ENCODE measurements around the gene BAZ2B. TPM values are rescaled to one million over a fixed set of nuclear protein-coding genes. Genes with fewer than 3 reads are reported as not detected.

The BAZ2B gene
- total RNA-seq, 2 experiments from 2014 or later, result 8.1 to 8.4 TPM

GRCh38 chr2:159442159-159442852 lies 174.0 kb downstream of the BAZ2B start:
- intact Hi-C loops (cut with DNase I, micrococcal nuclease), result no loop called here
- CTCF ChIA-PET, result no interaction called here
- POLR2A ChIA-PET, result no interaction called here
- H3K27me3 Mint-ChIP-seq, result no peaks in the 10 kb centered on the region
- no peak overlapping the region for H3K4me3 Mint-ChIP-seq
- DNase-seq, result no peak
- no peaks in the 10 kb centered on the region for H3K9me3 Mint-ChIP-seq (ENCODE audit: low read depth)
- no peak for ATAC-seq
- no peaks in the 10 kb centered on the region for H3K4me1 Mint-ChIP-seq
- H3K27ac Mint-ChIP-seq, result no peak overlapping the region
- peaks cover 28% of the 10 kb centered on the region for H3K36me3 Mint-ChIP-seq (ENCODE audit: low read depth)

GRCh38 chr2:159441182-159441581 lies 175.2 kb downstream of the BAZ2B start:
- H3K4me3 Mint-ChIP-seq, result no peak overlapping the region
- ATAC-seq, result no peak
- H3K4me1 Mint-ChIP-seq, result no peaks in the 10 kb centered on the region
- H3K27me3 Mint-ChIP-seq, result no peaks in the 10 kb centered on the region
- no peak for DNase-seq
- POLR2A ChIA-PET, result no interaction called here
- peaks cover 23% of the 10 kb centered on the region for H3K36me3 Mint-ChIP-seq (ENCODE audit: low read depth)
- CTCF ChIA-PET, result interaction anchor here (1.3 to 1.4 kb wide), 2 partner anchors 25 to 527 kb away, joined by 3 read pairs; no protein-coding TSS in a partner anchor
- no peak overlapping the region for H3K27ac Mint-ChIP-seq
- no peaks in the 10 kb centered on the region for H3K9me3 Mint-ChIP-seq (ENCODE audit: low read depth)
- intact Hi-C loops (cut with DNase I, micrococcal nuclease), result no loop called here

GRCh38 chr2:159439421-159439820 lies 176.9 kb downstream of the BAZ2B start:
- ATAC-seq, result no peak
- Mint-ChIP-seq H3K9me3 (ENCODE audit: low read depth) (no peaks in the 10 kb centered on the region), H3K36me3 (ENCODE audit: low read depth) (peaks cover 11% of the 10 kb centered on the region), H3K4me3 (no peak overlapping the region), H3K27me3 (no peaks in the 10 kb centered on the region), H3K4me1 (no peaks in the 10 kb centered on the region), H3K27ac (no peak overlapping the region)
- POLR2A ChIA-PET, result no interaction called here
- CTCF ChIA-PET, result interaction anchor here (0.6 kb wide), 1 partner anchor 48 kb away, joined by 3 read pairs; no protein-coding TSS in a partner anchor
- no peak for DNase-seq
- intact Hi-C loops (cut with DNase I, micrococcal nuclease), result no loop called here

GRCh38 chr2:159438720-159439353 lies 177.5 kb downstream of the BAZ2B start:
- intact Hi-C loops (cut with DNase I, micrococcal nuclease), result no loop called here
- POLR2A ChIA-PET, result no interaction called here
- H3K27me3 Mint-ChIP-seq, result no peaks in the 10 kb centered on the region
- CTCF ChIA-PET, result interaction anchor here (0.6 kb wide), 1 partner anchor 49 kb away, joined by 3 read pairs; no protein-coding TSS in a partner anchor
- ATAC-seq (no peak), DNase-seq (no peak)
- H3K9me3 Mint-ChIP-seq (ENCODE audit: low read depth), result no peaks in the 10 kb centered on the region
- H3K27ac Mint-ChIP-seq, result no peak overlapping the region
- H3K4me1 Mint-ChIP-seq, result no peaks in the 10 kb centered on the region
- peaks cover 6% of the 10 kb centered on the region for H3K36me3 Mint-ChIP-seq (ENCODE audit: low read depth)
- no peak overlapping the region for H3K4me3 Mint-ChIP-seq

- intact Hi-C loops (cut with DNase I, micrococcal nuclease), result no loop called here
- POLR2A ChIA-PET, result no interaction called here
- no peak for DNase-seq
- no peak for ATAC-seq
- CTCF ChIA-PET, result no interaction called here
- Mint-ChIP-seq H3K27me3 (no peaks in the 10 kb centered on the region), H3K27ac (no peak overlapping the region), H3K9me3 (ENCODE audit: low read depth) (no peaks in the 10 kb centered on the region), H3K4me1 (no peaks in the 10 kb centered on the region), H3K4me3 (no peak overlapping the region), H3K36me3 (ENCODE audit: low read depth) (peaks cover 6% of the 10 kb centered on the region)
Observed at GRCh38 chr2:159438284-159438683, 178.1 kb downstream of the BAZ2B start.

GRCh38 chr2:159432610-159433009 lies 183.7 kb downstream of the BAZ2B start:
- no peak for ATAC-seq
- ChIA-PET CTCF (no interaction called here), POLR2A (no interaction called here)
- Mint-ChIP-seq H3K4me3 (no peak overlapping the region), H3K4me1 (peaks cover 3% of the 10 kb centered on the region), H3K36me3 (ENCODE audit: low read depth) (peaks cover 6% of the 10 kb centered on the region), H3K27ac (no peak overlapping the region), H3K9me3 (ENCODE audit: low read depth) (no peaks in the 10 kb centered on the region), H3K27me3 (no peaks in the 10 kb centered on the region)
- intact Hi-C loops (cut with DNase I, micrococcal nuclease), result no loop called here
- no peak for DNase-seq

GRCh38 chr2:159427048-159427447 lies 189.3 kb downstream of the BAZ2B start:
- peaks cover 3% of the 10 kb centered on the region for H3K4me1 Mint-ChIP-seq
- intact Hi-C loops (cut with DNase I, micrococcal nuclease), result no loop called here
- no peaks in the 10 kb centered on the region for H3K27me3 Mint-ChIP-seq
- no peak overlapping the region for H3K4me3 Mint-ChIP-seq
- CTCF ChIA-PET, result no interaction called here
- H3K27ac Mint-ChIP-seq, result no peak overlapping the region
- H3K9me3 Mint-ChIP-seq (ENCODE audit: low read depth), result no peaks in the 10 kb centered on the region
- peaks cover 9% of the 10 kb centered on the region for H3K36me3 Mint-ChIP-seq (ENCODE audit: low read depth)
- DNase-seq (no peak), ATAC-seq (no peak)
- POLR2A ChIA-PET, result no interaction called here

GRCh38 chr2:159419403-159419802 lies 196.9 kb downstream of the BAZ2B start:
- H3K9me3 Mint-ChIP-seq (ENCODE audit: low read depth), result no peaks in the 10 kb centered on the region
- H3K4me1 Mint-ChIP-seq, result no peaks in the 10 kb centered on the region
- ATAC-seq (no peak), DNase-seq (no peak)
- no peak overlapping the region for H3K4me3 Mint-ChIP-seq
- H3K36me3 Mint-ChIP-seq (ENCODE audit: low read depth), result peaks cover 6% of the 10 kb centered on the region
- POLR2A ChIA-PET, result no interaction called here
- CTCF ChIA-PET, result interaction anchor here (1.0 to 1.1 kb wide), 2 partner anchors 301 to 311 kb away, joined by 3 to 4 read pairs; no protein-coding TSS in a partner anchor
- H3K27me3 Mint-ChIP-seq, result no peaks in the 10 kb centered on the region
- intact Hi-C loops (cut with DNase I, micrococcal nuclease), result no loop called here
- H3K27ac Mint-ChIP-seq, result no peak overlapping the region

- DNase-seq, result no peak
- CTCF ChIA-PET, result no interaction called here
- Mint-ChIP-seq H3K36me3 (ENCODE audit: low read depth) (no peaks in the 10 kb centered on the region), H3K27ac (no peak overlapping the region), H3K27me3 (no peaks in the 10 kb centered on the region), H3K9me3 (ENCODE audit: low read depth) (no peaks in the 10 kb centered on the region), H3K4me3 (no peak overlapping the region), H3K4me1 (peaks cover 3% of the 10 kb centered on the region)
- intact Hi-C loops (cut with DNase I, micrococcal nuclease), result no loop called here
- ATAC-seq, result no peak
- POLR2A ChIA-PET, result no interaction called here
Observed at GRCh38 chr2:159411460-159411859, 204.9 kb downstream of the BAZ2B start.

GRCh38 chr2:159410276-159410675 lies 206.1 kb downstream of the BAZ2B start:
- no peak overlapping the region for H3K27ac Mint-ChIP-seq
- ChIA-PET POLR2A (no interaction called here), CTCF (interaction anchor here (1.7 kb wide), 1 partner anchor 12 kb away, joined by 3 read pairs; no protein-coding TSS in a partner anchor)
- H3K4me3 Mint-ChIP-seq, result no peak overlapping the region
- intact Hi-C loops (cut with DNase I, micrococcal nuclease), result no loop called here
- ATAC-seq, result peak; percentile 75
- no peaks in the 10 kb centered on the region for H3K36me3 Mint-ChIP-seq (ENCODE audit: low read depth)
- DNase-seq, result peak; percentile 9
- peaks cover 3% of the 10 kb centered on the region for H3K4me1 Mint-ChIP-seq
- H3K27me3 Mint-ChIP-seq, result no peaks in the 10 kb centered on the region
- H3K9me3 Mint-ChIP-seq (ENCODE audit: low read depth), result no peaks in the 10 kb centered on the region

- Mint-ChIP-seq H3K27me3 (no peaks in the 10 kb centered on the region), H3K36me3 (ENCODE audit: low read depth) (peaks cover 3% of the 10 kb centered on the region), H3K27ac (no peak overlapping the region), H3K4me3 (no peak overlapping the region), H3K4me1 (peaks cover 3% of the 10 kb centered on the region), H3K9me3 (ENCODE audit: low read depth) (no peaks in the 10 kb centered on the region)
- no peak for DNase-seq
- intact Hi-C loops (cut with DNase I, micrococcal nuclease), result no loop called here
- ATAC-seq, result no peak
- ChIA-PET POLR2A (no interaction called here), CTCF (interaction anchor here (1.7 kb wide), 1 partner anchor 11 kb away, joined by 3 read pairs; no protein-coding TSS in a partner anchor)
Observed at GRCh38 chr2:159409116-159409800, 207.1 kb downstream of the BAZ2B start.

GRCh38 chr2:159402790-159403189 lies 213.6 kb downstream of the BAZ2B start:
- POLR2A ChIA-PET, result no interaction called here
- CTCF ChIA-PET, result no interaction called here
- Mint-ChIP-seq H3K4me3 (no peak overlapping the region), H3K36me3 (ENCODE audit: low read depth) (peaks cover 3% of the 10 kb centered on the region), H3K4me1 (no peaks in the 10 kb centered on the region), H3K27me3 (no peaks in the 10 kb centered on the region), H3K27ac (no peak overlapping the region), H3K9me3 (ENCODE audit: low read depth) (no peaks in the 10 kb centered on the region)
- no peak for DNase-seq
- no peak for ATAC-seq
- intact Hi-C loops (cut with DNase I, micrococcal nuclease), result no loop called here

Data from activated CD4-positive, alpha-beta T cell treated with anti-CD3 and anti-CD28 coated beads for 36 hours (primary cell).